Spleen (tissue), 11 donors: ENCODE data around the gene ADM2. TPM values are rescaled to one million over a fixed set of nuclear protein-coding genes. Genes with fewer than 3 reads are reported as not detected.

Source experiments
- DNase-seq: peaks from one replicate; pipeline ENCODE4 v3.0.0-alpha.2; 2020
- H3K27ac ChIP-seq, 8 donors: fragments of 200-600 bp; sonication (generic) in 7 of 8; 1 replicate in 4 of 8; 2 replicates in 4 of 8; pipeline versions ENCODE4 v1.5.0 to v1.8.0; 2016 to 2021; ENCODE audit warnings: inconsistent platforms in 4 of 8, mild to moderate bottlenecking in 4 of 8, moderate library complexity in 1 of 8
- H3K27me3 ChIP-seq, 7 donors: fragments of 200-600 bp; sonication (generic) in 6 of 7; replicated peaks in 1 of 7; 1 replicate in 4 of 7; 2 replicates in 3 of 7; pipeline versions ENCODE4 v1.5.0 to v1.8.0; 2016 to 2021; ENCODE audit warnings: inconsistent platforms in 3 of 7, mild to moderate bottlenecking in 1 of 7
- H3K36me3 ChIP-seq, 6 donors: fragments of 200-600 bp; sonication (generic) in 5 of 6; 1 replicate in 4 of 6; 2 replicates in 2 of 6; pipeline versions ENCODE4 v1.5.0 to v1.8.0; 2016 to 2021; ENCODE audit warnings: inconsistent platforms in 2 of 6
- H3K4me1 ChIP-seq, 6 donors: fragments of 200-600 bp; sonication (generic) in 5 of 6; 1 replicate in 3 of 6; 2 replicates in 3 of 6; pipeline versions ENCODE4 v1.5.0 to v1.8.0; 2016 to 2021; ENCODE audit warnings: inconsistent platforms in 3 of 6
- H3K4me3 ChIP-seq, 8 donors: fragments of 200-600 bp; sonication (generic) in 7 of 8; 1 replicate in 4 of 8; 2 replicates in 4 of 8; pipeline versions ENCODE4 v1.5.0 to v1.8.0; 2016 to 2021; ENCODE audit warnings: inconsistent platforms in 4 of 8, mild to moderate bottlenecking in 4 of 8, moderate library complexity in 2 of 8
- H3K9me3 ChIP-seq, 8 donors: fragments of 200-600 bp; sonication (generic) in 7 of 8; 1 replicate in 4 of 8; 2 replicates in 4 of 8; pipeline versions ENCODE4 v1.5.0 to v1.8.0; 2016 to 2021; ENCODE audit warnings: inconsistent platforms in 4 of 8
- POLR2A ChIP-seq, 3 donors: fragments of 450-650 bp; IDR thresholded peaks; one replicate each; pipeline ENCODE4 v1.5.1; 2017; ENCODE audit warnings: antibody characterized with exemption in 3 of 3, mild to moderate bottlenecking in 1 of 3
- POLR2AphosphoS5 ChIP-seq, 3 donors: sonication (generic); formaldehyde crosslinking; IDR thresholded peaks; one replicate each; pipeline ENCODE4 v1.5.1; 2017; ENCODE audit warnings: antibody characterized with exemption in 3 of 3
- WGBS, 5 donors: extraction: QIAGEN DNeasy Blood & Tissue Kit in 3 of 5; methylation state at CpG; one replicate each; pipeline versions ENCODE4 v1.1.5 to v1.1.7; 2013 to 2018; 5-methylcytosine and 5-hydroxymethylcytosine counted together
- intact Hi-C: fragments of 100-400 bp; cut with DNase I; formaldehyde crosslinking; loops from one replicate; pipeline ENCODE4 v1.15.0; 2023; ENCODE audit warnings: low total_unique reads
- polyA plus RNA-seq, 3 donors: library from polyadenylated mRNA; stranded (reverse); fragments of 200-250 nt; gene quantifications; one replicate each; pipeline ENCODE4 v1.2.1, GENCODE V29; 2013
- total RNA-seq, 7 donors: library from RNA; depleted of rRNA in 3 of 7; stranded (reverse); fragments of >200 nt in 3 of 7; fragmentation: NEBNext Ultra II Directional in 4 of 7; extraction: Animal tissue kit (Norgen Biotek cat#: 25700) in 4 of 7; gene quantifications; one replicate each; pipeline versions ENCODE4 v1.1.0 to v1.2.1, GENCODE V29; 2016 to 2021
- TF ChIP-seq, protein P1 (sequence below), 11 experiments: fragments of 200-600 bp in 7 of 11; fragments of 450-650 bp in 4 of 11; sonication (generic) in 4 of 11; IDR thresholded peaks in 8 of 11; conservative IDR thresholded peaks in 3 of 11; 1 replicate in 7 of 11; 2 replicates in 4 of 11; pipeline versions ENCODE4 v1.4.0 to v1.8.0; 2016 to 2021; ENCODE audit warnings: antibody characterized with exemption in 11 of 11, inconsistent platforms in 4 of 11, mild to moderate bottlenecking in 1 of 11
- donor health status: healthy with polysubstance abuse.
- donor health status: DM: no; HTN: no; CAD: no; lungs with moderate emphysema.
- donor health status: DM: no; HTN: no; CAD: no.
- donor health status: Bipolar disorder and iron deficiency.
- donor health status: healthy.
- donor health status: DM: no; HTN: no; CAD: no.
- donor health status: DM: yes; HTN: yes; CAD: no.

The ADM2 gene
- total and polyA plus RNA-seq, 10 donors, result 0.74 to 3.5 (median 2.0) TPM

- WGBS, 5 donors, result 89 to 94% (median 90%) methylated on average over 23 to 27 of the region's 27 CpGs
- intact Hi-C loops, result no loop called here
- peak overlapping the region in 1 of 8 donors; percentile 2 for H3K27ac ChIP-seq
These were observed 33.5 kb upstream of the ADM2 start for GRCh38 chr22:50447576-50448551.

DNA sequence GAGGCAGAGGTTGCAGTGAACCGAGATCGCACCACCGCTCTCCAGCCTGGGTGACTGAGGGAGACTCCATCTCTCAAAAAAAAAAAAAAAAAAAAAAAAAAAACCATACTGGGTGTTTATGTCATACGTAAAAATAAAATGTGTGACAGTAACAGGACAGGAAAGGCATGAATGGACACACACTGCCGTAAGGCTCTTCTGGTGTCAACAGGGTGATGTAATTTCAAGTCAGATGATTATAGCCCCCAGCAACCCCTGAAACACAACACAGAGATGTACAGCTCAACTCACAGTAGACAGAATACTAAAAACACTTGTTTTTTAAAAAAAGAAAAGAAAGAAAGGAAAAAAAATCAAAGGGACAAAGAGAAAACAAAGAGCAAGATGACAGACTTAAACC, 28.7 kb upstream of the ADM2 start:
- no peaks in the 10 kb centered on the region for H3K27me3 ChIP-seq
- no peak overlapping the region for H3K4me3 ChIP-seq
- no peak overlapping the region for H3K27ac ChIP-seq
- peaks cover 0 to 7% (median 0%) of the 10 kb centered on the region in 6 donors for H3K4me1 ChIP-seq
- TF ChIP-seq, protein P1, sequence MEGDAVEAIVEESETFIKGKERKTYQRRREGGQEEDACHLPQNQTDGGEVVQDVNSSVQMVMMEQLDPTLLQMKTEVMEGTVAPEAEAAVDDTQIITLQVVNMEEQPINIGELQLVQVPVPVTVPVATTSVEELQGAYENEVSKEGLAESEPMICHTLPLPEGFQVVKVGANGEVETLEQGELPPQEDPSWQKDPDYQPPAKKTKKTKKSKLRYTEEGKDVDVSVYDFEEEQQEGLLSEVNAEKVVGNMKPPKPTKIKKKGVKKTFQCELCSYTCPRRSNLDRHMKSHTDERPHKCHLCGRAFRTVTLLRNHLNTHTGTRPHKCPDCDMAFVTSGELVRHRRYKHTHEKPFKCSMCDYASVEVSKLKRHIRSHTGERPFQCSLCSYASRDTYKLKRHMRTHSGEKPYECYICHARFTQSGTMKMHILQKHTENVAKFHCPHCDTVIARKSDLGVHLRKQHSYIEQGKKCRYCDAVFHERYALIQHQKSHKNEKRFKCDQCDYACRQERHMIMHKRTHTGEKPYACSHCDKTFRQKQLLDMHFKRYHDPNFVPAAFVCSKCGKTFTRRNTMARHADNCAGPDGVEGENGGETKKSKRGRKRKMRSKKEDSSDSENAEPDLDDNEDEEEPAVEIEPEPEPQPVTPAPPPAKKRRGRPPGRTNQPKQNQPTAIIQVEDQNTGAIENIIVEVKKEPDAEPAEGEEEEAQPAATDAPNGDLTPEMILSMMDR (IDR thresholded peaks at IDR 0.05 in 8 of 11, conservative IDR thresholded peaks at IDR 0.05 in 3 of 11), result no peak
- TF ChIP-seq POLR2AphosphoS5 (IDR thresholded peaks at IDR 0.05), result no peak
- no peak for TF ChIP-seq POLR2A (IDR thresholded peaks at IDR 0.05)
- no peak for DNase-seq
- intact Hi-C loops, result no loop called here
- peaks cover 0 to 100% (median 70%) of the 10 kb centered on the region in 6 donors for H3K36me3 ChIP-seq
- WGBS, 5 donors, result 80 to 88% (median 86%) methylated on average over 5 of the region's 5 CpGs
- H3K9me3 ChIP-seq, result no peaks in the 10 kb centered on the region

More at GRCh38 chr22:50447576-50448551, 33.5 kb upstream of the ADM2 start:
- peaks cover 0 to 42% (median 14%) of the 10 kb centered on the region in 6 donors for H3K4me1 ChIP-seq
- H3K27me3 ChIP-seq, result no peaks in the 10 kb centered on the region
- TF ChIP-seq POLR2AphosphoS5 (IDR thresholded peaks at IDR 0.05) (peak in 2 of 3 donors; percentile 31 to 66), POLR2A (IDR thresholded peaks at IDR 0.05) (no peak)
- H3K36me3 ChIP-seq, result peaks cover 0 to 100% (median 52%) of the 10 kb centered on the region in 6 donors
- H3K4me3 ChIP-seq, result no peak overlapping the region
- no peaks in the 10 kb centered on the region for H3K9me3 ChIP-seq
- DNase-seq, result no peak

DNA sequence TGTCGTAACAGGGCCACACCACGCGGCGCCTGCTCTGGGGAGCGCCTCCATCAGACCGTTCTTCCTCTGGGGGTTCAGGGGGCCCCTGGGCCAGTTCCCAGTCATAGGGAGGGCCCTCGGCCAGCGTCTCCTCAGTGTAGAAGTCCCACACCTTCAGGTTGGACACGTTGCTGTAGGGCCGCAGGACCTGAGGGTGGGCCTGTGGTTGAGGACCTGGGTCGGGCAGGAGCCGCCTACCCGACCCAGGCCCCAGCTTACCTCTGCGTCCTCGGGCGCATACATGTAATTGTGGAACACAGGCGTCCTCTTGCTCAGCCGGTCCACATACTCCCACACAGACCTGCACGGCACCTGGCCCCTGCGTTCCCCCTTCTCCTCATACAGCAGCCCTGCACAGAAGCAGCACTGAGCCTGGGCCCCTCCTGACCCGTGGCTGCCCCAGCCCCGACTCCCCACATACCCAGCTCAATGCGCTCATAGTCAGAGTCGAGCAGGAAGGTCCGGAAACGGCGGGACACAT, 26.7 kb upstream of the ADM2 start:
- Histone ChIP-seq H3K36me3 (peaks cover 0 to 100% (median 69%) of the 10 kb centered on the region in 6 donors), H3K27ac (no peak overlapping the region), H3K4me3 (no peak overlapping the region), H3K9me3 (no peaks in the 10 kb centered on the region), H3K27me3 (no peaks in the 10 kb centered on the region), H3K4me1 (peaks cover 0 to 5% (median 0%) of the 10 kb centered on the region in 6 donors)
- WGBS, 5 donors, result 92 to 97% (median 95%) methylated on average over 19 to 27 of the region's 27 CpGs
- TF ChIP-seq, protein P1 (IDR thresholded peaks at IDR 0.05 in 8 of 11, conservative IDR thresholded peaks at IDR 0.05 in 3 of 11), result no peak
- no peak for TF ChIP-seq POLR2A (IDR thresholded peaks at IDR 0.05)
- peak in 1 of 3 donors; percentile 12 for TF ChIP-seq POLR2AphosphoS5 (IDR thresholded peaks at IDR 0.05)
- intact Hi-C loops, result no loop called here
- no peak for DNase-seq

DNA sequence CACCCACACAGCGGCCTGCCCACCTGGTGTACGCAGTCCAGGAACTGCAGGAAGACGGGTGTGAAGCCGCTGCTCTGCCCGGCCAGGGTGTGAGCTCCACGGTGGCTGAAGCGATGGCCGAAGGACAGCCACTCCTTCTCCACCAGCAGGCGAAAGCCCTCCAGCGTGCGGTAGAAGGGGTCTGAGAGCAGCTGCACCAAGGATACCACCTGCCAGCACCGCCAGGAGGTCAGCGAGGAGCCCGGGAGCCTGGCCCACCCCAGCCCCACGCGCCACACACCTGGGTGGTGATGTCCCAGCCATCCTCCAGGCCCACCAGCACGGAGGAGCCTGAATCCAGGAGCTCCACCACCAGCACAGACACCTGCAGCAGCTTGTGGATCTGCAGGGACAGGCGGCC, 26.1 kb upstream of the ADM2 start:
- Histone ChIP-seq H3K4me1 (no peaks in the 10 kb centered on the region), H3K27me3 (no peaks in the 10 kb centered on the region), H3K27ac (no peak overlapping the region), H3K9me3 (no peaks in the 10 kb centered on the region), H3K36me3 (peaks cover 0 to 100% (median 70%) of the 10 kb centered on the region in 6 donors), H3K4me3 (no peak overlapping the region)
- no peak for DNase-seq
- 95 to 98% (median 97%) methylated on average over 13 to 18 of the region's 18 CpGs for whole genome bisulfite sequencing, 5 donors
- intact Hi-C loops, result no loop called here
- TF ChIP-seq POLR2AphosphoS5 (IDR thresholded peaks at IDR 0.05), result peak in 1 of 3 donors; percentile 34
- TF ChIP-seq, protein P1 (IDR thresholded peaks at IDR 0.05 in 8 of 11, conservative IDR thresholded peaks at IDR 0.05 in 3 of 11), result no peak
